HG02870 (cell line): ENCODE data around the gene WNT3A.

Experiments
- ATAC-seq: cut with Tn5 transposase; IDR thresholded peaks from one replicate; pipeline ENCODE4 v1.9.1; 2021; ENCODE audit warnings: mild to moderate bottlenecking, moderate library complexity; ENCODE audit not compliant: unreplicated experiment

Gene WNT3A

GRCh38 chr1:228066416-228066815 is 59.6 kb downstream of the WNT3A start:
- ATAC-seq: no peak

GRCh38 chr1:228066891-228067654 is 60.3 kb downstream of the WNT3A start:
- no peak for ATAC-seq

DNA sequence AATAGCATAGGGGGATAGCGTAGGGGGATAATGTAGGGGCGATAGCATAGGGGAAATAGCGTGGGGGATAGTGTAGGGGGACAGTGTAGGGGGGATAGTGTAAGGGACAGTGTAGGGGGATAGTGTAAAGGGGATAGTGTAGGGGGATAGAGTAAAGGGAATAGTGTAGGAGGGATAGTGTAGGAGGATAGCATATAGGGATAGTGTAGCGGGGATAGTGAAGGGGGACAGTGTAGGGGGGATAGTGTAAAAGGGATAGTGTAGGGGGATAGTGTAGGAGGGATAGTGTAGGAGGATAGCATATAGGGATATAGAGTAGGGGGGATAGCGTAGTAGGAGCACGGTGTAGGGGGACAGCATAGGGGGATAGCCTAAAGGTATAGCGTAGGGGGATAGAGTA is 61.6 kb downstream of the WNT3A start:
- no peak for ATAC-seq

DNA sequence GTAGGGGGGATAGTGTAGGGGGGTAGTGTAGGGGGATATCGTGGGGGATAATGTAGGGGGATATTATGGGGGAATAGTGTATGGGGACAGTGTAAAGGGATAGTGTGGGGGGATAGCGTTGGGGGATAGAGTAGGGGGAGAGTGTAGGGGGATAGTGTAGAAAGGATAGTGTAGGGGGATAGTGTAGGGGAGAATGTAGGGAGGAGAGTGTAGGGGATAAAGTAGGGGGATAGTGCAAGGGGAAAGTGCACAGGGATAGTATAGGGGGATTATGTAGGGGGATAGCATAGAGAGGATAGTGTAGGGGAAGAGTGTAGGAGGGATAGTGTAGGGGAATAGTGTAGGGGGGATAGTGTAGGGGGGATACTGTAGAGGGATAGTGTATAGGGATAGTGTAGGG is 63.4 kb downstream of the WNT3A start:
- ATAC-seq: no peak

- ATAC-seq: no peak
Observed at GRCh38 chr1:228070851-228071250, 64.1 kb downstream of the WNT3A start.

DNA sequence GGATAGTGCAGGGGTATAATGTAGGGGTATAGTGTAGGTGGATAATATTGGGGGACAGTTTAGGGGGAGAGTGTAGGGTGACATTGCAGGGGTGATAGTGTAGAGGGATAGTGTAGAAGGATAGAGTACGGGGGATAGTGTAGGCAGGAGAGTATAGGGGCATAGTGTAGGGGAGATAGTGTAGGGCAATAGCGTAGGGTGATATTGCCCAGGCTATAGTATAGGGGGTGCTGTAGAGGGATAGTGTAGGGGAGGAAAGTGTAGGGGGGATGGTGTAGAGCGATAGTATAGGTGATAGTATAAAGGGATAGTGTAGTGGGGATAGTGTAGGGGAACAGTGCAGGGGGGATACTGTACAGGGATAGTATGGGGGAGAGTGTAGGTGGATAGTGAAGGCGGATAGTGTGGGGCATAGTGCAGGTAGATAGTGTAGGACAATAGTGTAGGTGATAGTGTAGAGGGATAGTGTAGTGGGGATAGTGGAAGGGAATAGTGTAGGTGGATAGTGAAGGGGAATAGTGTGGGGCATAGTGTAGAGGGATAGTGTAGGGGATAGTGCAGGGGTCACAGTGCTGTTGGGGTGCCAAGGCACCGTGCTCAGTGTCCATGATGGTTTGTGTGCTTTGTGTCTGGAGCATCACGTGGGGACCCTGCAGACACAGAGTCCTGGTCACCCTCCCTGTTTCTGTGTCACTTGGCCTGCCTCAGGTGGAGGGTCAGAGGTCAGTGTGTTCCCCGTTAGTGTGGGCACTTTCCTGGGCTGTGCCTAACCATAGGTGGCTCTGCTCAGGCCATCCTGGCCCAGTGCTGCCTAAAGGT is 65.2 kb downstream of the WNT3A start:
- ATAC-seq: no peak

GRCh38 chr1:228072658-228073043 is 65.9 kb downstream of the WNT3A start:
- no peak for ATAC-seq

- no peak for ATAC-seq
Observed at GRCh38 chr1:228073061-228073856, 66.5 kb downstream of the WNT3A start.

- ATAC-seq: no peak
Observed at GRCh38 chr1:228073857-228074545, 67.2 kb downstream of the WNT3A start.

GRCh38 chr1:228074954-228075730 is 68.3 kb downstream of the WNT3A start:
- no peak for ATAC-seq

- no peak for ATAC-seq
Observed at GRCh38 chr1:228075801-228076271, 69.0 kb downstream of the WNT3A start.

DNA sequence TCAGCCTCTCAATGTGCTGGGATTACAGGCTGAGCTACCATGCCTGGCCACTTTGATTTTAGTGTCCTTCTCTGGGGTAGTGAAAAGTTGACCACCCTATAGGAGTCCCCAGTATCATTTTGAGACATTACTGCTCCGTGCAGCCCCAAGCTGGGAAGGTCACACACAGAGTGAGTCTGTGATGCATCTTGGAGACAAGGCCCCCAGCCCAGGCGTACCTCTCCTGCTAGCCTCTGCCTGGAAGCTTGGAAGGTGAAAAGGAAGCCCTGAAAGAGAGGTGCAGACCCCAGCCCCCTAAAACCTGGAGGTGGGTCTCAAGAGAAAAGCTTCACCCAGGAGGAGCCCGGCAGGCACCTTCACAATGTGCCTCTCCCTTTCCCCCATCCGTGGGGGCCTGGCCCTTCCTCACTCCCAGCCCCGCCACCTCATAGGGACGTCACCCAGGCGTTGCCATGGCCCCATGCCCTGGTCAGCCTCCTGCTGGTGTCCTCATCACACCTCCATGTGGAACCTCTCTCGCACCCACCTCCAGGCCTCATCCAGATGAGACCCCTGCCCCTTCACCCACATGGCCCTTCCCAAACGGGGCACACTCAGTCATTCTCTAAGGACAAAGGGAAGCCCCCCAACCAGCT is 70.1 kb downstream of the WNT3A start:
- ATAC-seq: no peak

- ATAC-seq: no peak
Observed at GRCh38 chr1:228077565-228078330, 71.0 kb downstream of the WNT3A start.

GRCh38 chr1:228079013-228079412 is 72.2 kb downstream of the WNT3A start:
- no peak for ATAC-seq

DNA sequence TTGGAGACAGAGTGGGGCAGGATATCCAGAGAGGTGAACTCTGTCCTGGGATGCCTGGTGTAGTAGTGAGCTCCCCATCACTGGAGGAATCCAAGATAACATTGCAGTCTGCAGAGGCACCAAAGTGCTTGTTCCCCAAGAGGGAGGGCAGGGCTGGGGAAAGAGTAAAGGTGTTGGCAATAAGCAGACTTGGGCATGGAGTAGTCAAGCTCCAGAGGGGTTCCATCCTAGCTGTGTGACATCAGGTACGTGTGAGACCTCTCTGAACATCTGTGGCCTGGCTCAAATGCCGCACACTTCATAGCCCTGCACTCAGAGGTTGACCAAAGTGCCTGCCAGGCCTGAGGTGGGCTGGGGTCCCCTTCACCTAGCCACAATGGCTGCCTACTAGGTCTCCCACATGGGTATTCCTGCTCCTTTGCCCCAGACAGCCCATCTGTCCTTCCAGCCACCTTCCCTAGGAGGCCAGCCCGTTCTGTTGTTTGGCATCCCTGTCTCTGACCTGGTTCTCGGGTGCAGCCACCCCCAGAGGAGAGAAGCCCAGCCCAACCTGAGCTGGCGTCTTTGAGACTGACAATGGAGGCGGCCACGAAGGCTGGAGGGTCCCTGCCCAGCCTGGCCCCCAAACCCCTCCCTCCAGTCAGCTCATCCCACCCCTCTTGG is 72.9 kb downstream of the WNT3A start:
- no peak for ATAC-seq

GRCh38 chr1:228081144-228081543 is 74.3 kb downstream of the WNT3A start:
- no peak for ATAC-seq

DNA sequence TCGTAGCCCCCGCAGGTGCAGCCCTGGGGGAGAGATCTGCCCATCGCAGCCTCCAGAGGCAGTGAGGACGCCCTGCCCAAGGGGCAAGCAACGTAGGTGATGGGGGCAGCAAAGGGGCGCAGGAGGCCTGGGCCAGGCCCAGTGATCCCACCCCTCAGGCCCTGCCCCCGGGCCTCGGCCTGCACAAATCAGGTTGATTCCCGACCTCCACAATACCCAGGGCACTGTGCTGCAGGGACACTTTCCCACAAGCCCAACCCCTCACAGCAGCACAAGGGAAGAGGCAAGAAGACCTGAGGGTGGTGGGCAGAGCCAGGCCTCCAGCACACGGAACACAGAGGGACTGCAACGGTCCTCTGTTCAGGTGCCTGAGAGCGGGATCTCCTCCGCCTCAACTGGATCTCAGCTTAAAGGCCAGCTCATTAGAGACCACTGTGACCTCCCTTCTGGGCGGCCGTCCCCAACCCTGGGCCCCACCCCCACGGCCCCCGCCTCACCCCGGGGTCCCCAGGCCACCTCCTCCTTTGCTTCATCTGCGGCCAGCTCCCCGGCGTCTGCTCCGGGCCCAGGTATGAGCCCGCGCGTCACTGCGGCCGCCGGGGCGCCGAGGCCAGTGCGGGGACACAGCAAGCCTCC is 74.9 kb downstream of the WNT3A start:
- peak; percentile 24 for ATAC-seq
